Upper lobe of left lung (tissue), 4 donors: ENCODE results near the gene PARP12.

Experiments used
- CTCF ChIP-seq, 6 experiments: fragments of 450-650 bp in 4 of 6; fragments of 200-600 bp in 2 of 6; sonication (generic) in 2 of 6; IDR thresholded peaks; one replicate each; pipeline ENCODE4 v1.5.1; 2016 to 2019; ENCODE audit warnings: antibody characterized with exemption in 6 of 6
- EP300 ChIP-seq, 4 donors: sonication (generic); formaldehyde crosslinking; IDR thresholded peaks; one replicate each; pipeline ENCODE4 v1.5.1; 2017; ENCODE audit warnings: antibody characterized with exemption in 4 of 4, control low read depth in 2 of 4

DNA sequence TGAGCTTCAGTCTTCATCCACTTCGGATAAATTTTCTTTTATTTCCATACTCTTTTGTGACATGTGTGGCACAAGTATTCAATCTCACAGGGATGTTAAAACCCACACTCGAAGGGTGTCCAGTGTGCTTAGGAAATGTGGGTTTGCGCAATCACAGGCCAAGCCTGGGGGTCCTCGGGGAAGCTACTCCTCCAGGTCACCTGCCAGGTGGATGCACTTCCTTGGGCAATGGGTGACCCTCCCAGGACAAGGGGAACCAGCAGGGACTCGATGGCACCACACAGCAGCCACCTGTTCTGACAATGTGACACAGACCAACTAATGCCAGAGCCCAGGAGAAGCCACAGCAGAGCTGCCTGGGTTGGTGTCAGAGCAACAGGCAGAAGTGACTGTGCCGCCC lies 39.0 kb downstream of the PARP12 start:
- TF ChIP-seq CTCF (IDR thresholded peaks at IDR 0.05), result no peak
- TF ChIP-seq EP300 (IDR thresholded peaks at IDR 0.05), result no peak
